ENCODE measurements around the gene AGBL1.

Gene AGBL1

DNA sequence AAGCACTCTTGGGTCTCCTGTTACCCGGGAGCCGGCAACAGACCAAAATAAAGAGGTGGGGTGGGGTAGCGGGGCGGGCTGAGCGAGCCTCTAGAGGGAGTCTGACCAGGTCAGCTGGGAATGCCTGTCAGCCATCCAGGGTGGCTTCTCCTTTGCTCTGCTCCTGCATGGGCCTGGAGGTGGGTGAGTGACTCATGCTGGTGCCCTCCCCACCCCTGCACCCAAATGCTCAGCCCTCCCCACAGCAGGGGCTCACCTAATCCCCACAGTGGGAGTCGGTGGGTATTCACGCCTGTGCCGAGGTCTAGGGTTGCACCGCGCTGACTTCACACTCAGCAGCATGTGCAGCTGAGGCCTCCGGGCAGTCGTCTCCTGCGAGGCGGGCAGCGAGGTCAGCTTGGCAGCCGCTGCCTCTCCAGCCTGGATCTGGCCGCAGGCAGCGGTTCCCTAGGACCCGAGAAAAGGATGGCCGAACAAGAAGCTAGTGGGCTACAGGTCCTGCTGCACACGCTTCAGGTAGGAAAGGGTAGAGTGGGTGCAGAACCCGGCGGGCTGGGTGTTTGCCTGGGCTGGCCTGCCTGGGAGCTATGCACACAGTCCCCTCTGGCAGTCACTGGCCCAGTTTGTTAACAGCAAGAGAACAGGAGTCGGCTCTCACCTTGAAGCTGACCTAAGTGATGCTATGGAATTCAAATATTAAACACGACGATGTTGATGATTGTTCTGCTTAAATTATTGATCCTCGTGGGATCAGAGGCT lies at the start of gene AGBL1:
Gene AGBL1 (plus strand): TSS at position 364 of the 759 bp plus-strand sequence.
- in situ Hi-C loops (cut with MboI; ENCODE audit: low sequenced_read_pairs): no loop called here
- Histone ChIP-seq H3K4me1 (peaks cover 2% of the 10 kb centered on the region; the same call in 1 of the 2 replicates), H3K4me3 (no peak within 1 kb of the TSS), H3K9me3 (no peaks in the 10 kb centered on the region), H3K36me3 (replicated peaks) (no peaks in the 10 kb centered on the region), H3K27me3 (ENCODE audit: low read depth) (peaks cover 39% of the 10 kb centered on the region)
- DNase-seq (ENCODE audit: low spot score in 2 of 2): no peak

DNA sequence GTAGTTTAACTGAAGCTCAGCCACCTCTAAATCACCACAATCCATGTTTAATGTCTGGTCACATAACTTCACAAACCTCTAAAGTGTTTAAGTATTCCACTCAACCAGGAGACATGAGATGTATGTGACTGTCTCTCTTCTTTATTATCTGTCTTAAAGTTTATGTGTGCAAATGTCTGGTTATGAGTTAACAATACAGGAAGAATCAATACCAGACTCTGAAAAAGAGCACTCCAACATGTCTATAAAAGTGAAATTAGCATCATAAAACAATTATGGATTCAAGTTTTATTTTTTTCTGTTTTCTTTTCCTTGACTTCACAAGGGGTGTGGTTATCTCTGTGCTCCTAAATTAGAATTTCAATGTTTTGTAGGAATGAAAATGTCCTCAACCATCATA lies 44.8 kb upstream of the AGBL1 start:
- no peaks in the 10 kb centered on the region; the same call in 1 of the 2 replicates for H3K4me1 ChIP-seq
- in situ Hi-C loops (cut with MboI; ENCODE audit: low sequenced_read_pairs): no loop called here
- no peaks in the 10 kb centered on the region for H3K36me3 ChIP-seq (replicated peaks)
- 0 out of 2 replicates have a peak, but pooled peaks cover 4% of the 10 kb centered on the region for H3K27me3 ChIP-seq (ENCODE audit: low read depth)
- no peak for DNase-seq (ENCODE audit: low spot score in 2 of 2)
- no peaks in the 10 kb centered on the region for H3K9me3 ChIP-seq
- H3K4me3 ChIP-seq: no peak overlapping the region

DNA sequence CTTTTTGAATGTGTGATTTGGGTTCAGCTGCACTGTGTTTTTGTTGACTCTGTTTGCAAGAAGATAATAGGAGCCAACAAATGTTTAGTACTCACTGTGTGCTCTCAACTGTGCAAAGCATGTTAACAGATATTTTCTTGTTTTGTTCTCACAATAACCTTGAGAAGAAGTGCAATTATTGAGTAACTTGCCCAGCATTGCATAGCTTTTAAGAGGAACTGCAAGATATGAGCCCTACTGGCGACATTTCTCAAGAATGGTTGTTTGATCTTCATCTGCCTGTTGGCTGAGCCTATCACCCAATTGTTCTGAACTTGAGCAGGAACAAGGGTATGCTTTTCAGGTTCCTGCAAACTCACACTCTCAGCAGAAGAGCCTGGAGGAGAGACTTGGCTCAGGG lies 43.4 kb upstream of the AGBL1 start:
- peaks cover 4% of the 10 kb centered on the region; the same call in 1 of the 2 replicates for H3K27me3 ChIP-seq (ENCODE audit: low read depth)
- in situ Hi-C loops (cut with MboI; ENCODE audit: low sequenced_read_pairs): no loop called here

DNA sequence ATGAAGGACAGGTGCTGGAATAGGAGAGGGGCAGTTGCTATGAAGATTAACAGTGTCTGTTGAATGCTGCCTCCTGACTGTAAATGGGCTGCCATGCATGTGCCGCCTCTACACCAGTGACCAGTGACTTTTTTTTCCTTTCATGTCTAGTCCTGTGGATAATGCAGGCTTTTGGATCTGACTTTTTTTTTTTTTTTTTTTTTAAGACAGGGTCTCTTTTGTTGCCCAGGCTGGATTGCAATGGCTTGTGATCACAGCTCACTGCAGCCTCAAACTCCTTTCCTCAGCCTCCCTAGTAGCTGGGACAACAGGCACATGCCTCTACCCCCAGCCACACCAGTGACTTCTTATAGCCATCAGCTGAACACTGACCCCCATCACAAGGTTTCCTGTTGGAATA lies 41.2 kb upstream of the AGBL1 start:
- DNase-seq (ENCODE audit: low spot score in 2 of 2): no peak
- in situ Hi-C loops (cut with MboI; ENCODE audit: low sequenced_read_pairs): no loop called here
- Histone ChIP-seq H3K27me3 (ENCODE audit: low read depth) (peaks cover 6% of the 10 kb centered on the region; the same call in 1 of the 2 replicates), H3K4me1 (no peaks in the 10 kb centered on the region; the same call in 1 of the 2 replicates), H3K4me3 (no peak overlapping the region), H3K9me3 (no peaks in the 10 kb centered on the region), H3K36me3 (replicated peaks) (no peaks in the 10 kb centered on the region)

More for the DNA sequence above, 43.4 kb upstream of the AGBL1 start:
- H3K36me3 ChIP-seq (replicated peaks): no peaks in the 10 kb centered on the region
- DNase-seq (ENCODE audit: low spot score in 2 of 2): no peak
- no peaks in the 10 kb centered on the region for H3K9me3 ChIP-seq
- no peaks in the 10 kb centered on the region; the same call in 1 of the 2 replicates for H3K4me1 ChIP-seq
- no peak overlapping the region for H3K4me3 ChIP-seq

DNA sequence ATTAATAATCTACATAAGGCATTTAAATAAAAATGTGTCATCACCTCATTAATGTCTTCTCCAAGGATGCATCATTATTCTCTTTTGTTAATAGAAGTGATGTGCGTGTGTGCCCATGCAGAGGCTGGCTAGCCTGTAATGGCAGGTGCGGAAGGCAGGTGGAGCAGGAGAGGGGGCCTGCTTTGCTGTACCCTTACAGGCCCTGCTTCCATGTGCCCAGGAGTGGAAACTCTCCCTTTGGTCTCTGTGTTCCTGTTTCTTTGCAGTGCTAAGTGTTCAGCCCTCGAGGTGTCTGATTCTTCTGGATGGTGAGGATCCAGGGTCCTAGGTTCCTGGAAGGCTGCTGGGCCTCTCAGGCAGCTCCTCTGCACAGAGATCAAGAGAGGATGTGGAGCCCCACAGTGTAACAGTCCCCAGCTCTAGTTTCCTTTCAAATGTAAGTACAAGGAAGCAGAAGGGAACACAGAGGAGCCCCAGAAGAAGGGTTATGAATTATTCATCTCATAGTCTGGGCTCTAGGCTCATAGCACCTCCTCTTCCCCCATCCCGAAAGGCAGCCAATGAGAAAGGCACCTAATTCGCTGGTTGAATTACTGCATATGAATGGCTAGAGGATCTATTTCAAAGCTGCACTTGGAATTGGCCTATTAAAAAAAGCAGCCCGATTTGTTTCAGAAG lies 39.2 kb upstream of the AGBL1 start:
- no peak overlapping the region for H3K4me3 ChIP-seq
- peaks cover 6% of the 10 kb centered on the region; the same call in 1 of the 2 replicates for H3K27me3 ChIP-seq (ENCODE audit: low read depth)
- H3K4me1 ChIP-seq: no peaks in the 10 kb centered on the region
- no peaks in the 10 kb centered on the region for H3K36me3 ChIP-seq (replicated peaks)
- no peaks in the 10 kb centered on the region for H3K9me3 ChIP-seq
- peak in 1 of 2 experiments; percentile 10 for DNase-seq (ENCODE audit: low spot score in 2 of 2)
- in situ Hi-C loops (cut with MboI; ENCODE audit: low sequenced_read_pairs): no loop called here

DNA sequence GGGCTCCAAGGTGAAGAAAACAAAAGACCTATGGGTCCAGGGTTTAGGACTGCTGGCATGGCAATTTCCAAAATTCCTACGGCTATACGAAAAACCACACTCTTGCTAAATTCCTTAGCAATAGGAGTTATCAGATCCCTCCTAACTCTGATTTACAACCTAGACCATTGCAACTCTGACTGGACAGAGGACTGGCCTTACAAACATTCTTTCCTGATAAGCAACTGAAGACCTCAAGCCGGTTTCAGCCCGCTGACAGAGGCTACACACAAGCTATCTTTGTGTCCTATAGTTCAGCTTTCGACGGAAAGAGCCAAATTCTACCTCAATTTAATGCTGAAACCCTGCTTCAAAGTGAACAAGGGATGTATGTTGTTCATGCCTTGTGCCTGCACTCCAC lies 38.3 kb upstream of the AGBL1 start:
- Histone ChIP-seq H3K9me3 (no peaks in the 10 kb centered on the region), H3K27me3 (ENCODE audit: low read depth) (peaks cover 6% of the 10 kb centered on the region; the same call in 1 of the 2 replicates)

DNA sequence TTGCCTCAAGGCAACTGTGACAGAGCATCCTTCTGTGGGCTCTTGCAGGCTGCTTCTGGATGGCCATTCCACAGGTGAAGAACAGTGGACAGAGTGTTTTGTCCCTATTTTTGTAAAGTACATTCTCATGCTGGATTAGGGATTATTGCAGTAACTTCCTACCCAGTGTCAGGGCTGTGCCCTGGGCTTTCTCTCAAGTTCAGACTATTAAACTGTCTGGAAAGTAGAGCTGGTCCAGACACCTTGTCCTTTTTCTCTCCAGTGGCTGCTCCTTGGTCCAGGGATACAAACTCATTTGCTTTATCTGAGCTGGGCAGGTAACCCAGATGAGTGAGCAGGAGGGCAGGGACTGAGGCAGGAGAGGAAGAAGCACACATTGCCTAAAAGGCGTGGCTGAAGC lies 37.4 kb upstream of the AGBL1 start:
- no peaks in the 10 kb centered on the region for H3K4me1 ChIP-seq
- no peak for DNase-seq (ENCODE audit: low spot score in 2 of 2)
- peaks cover 2% of the 10 kb centered on the region; the same call in 1 of the 2 replicates for H3K27me3 ChIP-seq (ENCODE audit: low read depth)
- no peaks in the 10 kb centered on the region for H3K9me3 ChIP-seq
- H3K36me3 ChIP-seq (replicated peaks): no peaks in the 10 kb centered on the region
- no peak overlapping the region for H3K4me3 ChIP-seq
- in situ Hi-C loops (cut with MboI; ENCODE audit: low sequenced_read_pairs): no loop called here

More for the DNA sequence above, 38.3 kb upstream of the AGBL1 start:
- Histone ChIP-seq H3K4me3 (no peak overlapping the region), H3K36me3 (replicated peaks) (no peaks in the 10 kb centered on the region), H3K4me1 (no peaks in the 10 kb centered on the region)
- no peak for DNase-seq (ENCODE audit: low spot score in 2 of 2)
- in situ Hi-C loops (cut with MboI; ENCODE audit: low sequenced_read_pairs): no loop called here

DNA sequence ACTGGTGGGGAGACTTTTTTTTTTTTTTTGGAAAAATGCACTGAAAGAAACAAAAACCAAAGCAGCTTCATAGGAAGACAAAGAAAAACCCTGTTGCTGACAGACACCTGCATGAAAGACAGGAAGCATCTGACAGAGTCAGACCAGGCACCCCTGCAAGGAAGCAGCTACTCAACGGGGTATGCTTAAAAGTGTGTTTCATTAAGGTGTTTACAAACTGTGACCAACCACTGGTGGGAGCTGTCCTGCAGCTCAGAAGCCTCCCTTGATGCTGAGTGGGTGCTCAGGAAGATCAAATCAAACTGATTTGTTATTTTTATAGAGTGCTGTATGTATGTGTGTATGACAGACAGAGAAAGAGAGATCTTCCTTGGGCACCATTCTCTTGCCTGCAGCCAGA lies 34.7 kb upstream of the AGBL1 start:
- H3K4me1 ChIP-seq: no peaks in the 10 kb centered on the region
- in situ Hi-C loops (cut with MboI; ENCODE audit: low sequenced_read_pairs): no loop called here
- no peak overlapping the region for H3K4me3 ChIP-seq
- DNase-seq (ENCODE audit: low spot score in 2 of 2): no peak
- peaks cover 2% of the 10 kb centered on the region; the same call in 1 of the 2 replicates for H3K27me3 ChIP-seq (ENCODE audit: low read depth)
- H3K36me3 ChIP-seq (replicated peaks): no peaks in the 10 kb centered on the region
- no peaks in the 10 kb centered on the region for H3K9me3 ChIP-seq

DNA sequence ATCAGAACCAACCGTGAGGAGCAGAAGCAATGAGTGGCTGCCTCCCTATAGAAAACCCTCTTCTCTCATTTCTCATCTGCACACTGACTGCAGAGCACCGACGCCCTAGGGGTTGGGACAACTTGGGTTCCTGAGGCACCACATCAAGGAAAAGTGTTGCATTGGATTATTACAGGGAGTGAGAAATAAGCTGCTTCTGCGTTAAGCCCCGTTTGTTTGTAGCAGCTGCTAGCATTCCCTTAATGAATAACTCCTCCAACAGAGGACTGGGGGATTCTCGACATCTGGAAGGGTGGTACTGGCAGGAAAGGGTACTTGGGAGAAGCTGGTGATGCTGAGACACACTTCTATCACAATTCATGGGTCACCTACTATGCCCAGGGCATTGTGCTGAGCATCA lies 25.3 kb upstream of the AGBL1 start:
- H3K4me3 ChIP-seq: no peak overlapping the region
- no peaks in the 10 kb centered on the region for H3K9me3 ChIP-seq
- H3K36me3 ChIP-seq (replicated peaks): no peaks in the 10 kb centered on the region
- in situ Hi-C loops (cut with MboI; ENCODE audit: low sequenced_read_pairs): no loop called here
- H3K27me3 ChIP-seq (ENCODE audit: low read depth): peaks cover 2% of the 10 kb centered on the region; the same call in 1 of the 2 replicates
- DNase-seq (ENCODE audit: low spot score in 2 of 2): no peak
- no peaks in the 10 kb centered on the region for H3K4me1 ChIP-seq

DNA sequence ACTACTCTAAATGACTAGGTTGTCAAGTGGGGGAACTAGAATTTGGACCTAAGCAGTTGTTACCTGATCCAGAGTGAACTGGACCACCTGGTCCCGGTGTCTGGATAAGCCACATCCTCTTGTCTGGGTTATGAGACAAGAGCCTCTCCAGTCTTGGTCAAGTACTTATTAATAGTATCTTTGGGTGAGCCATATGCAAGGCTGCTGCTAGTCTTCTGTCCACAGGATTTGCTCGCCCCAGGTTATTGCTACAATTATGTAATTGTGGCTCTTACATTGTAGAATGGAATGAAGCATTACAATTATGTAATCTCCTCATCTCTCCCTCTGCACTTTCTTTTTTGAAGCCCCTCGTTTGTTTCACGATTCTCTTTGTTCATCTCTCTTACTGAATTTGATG lies 24.0 kb upstream of the AGBL1 start:
- Histone ChIP-seq H3K4me1 (no peaks in the 10 kb centered on the region), H3K36me3 (replicated peaks) (no peaks in the 10 kb centered on the region), H3K27me3 (ENCODE audit: low read depth) (peaks cover 2% of the 10 kb centered on the region; the same call in 1 of the 2 replicates), H3K4me3 (no peak overlapping the region), H3K9me3 (no peaks in the 10 kb centered on the region)
- in situ Hi-C loops (cut with MboI; ENCODE audit: low sequenced_read_pairs): no loop called here
- no peak for DNase-seq (ENCODE audit: low spot score in 2 of 2)

DNA sequence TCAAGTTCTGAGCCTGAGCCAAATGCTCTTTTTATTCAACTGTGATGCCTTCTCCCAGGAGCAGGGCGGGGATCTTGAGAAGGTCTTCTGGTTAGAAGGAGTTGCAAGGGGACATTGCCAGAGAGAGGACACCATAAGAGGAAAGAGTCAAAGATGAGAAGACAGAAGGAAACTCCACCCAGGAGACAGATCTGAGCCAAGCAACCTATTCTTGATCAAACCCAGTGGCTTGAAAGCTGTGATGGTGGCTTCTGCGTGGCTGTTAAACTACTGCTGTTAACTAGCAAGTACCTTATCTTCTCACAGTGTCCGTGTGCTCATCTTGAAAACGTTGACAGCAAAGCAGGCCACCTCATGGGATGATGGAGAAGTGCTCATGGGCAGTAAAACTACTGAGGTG lies 19.8 kb upstream of the AGBL1 start:
- H3K4me3 ChIP-seq: no peak overlapping the region
- DNase-seq (ENCODE audit: low spot score in 2 of 2): no peak
- no peaks in the 10 kb centered on the region for H3K4me1 ChIP-seq
- H3K36me3 ChIP-seq (replicated peaks): no peaks in the 10 kb centered on the region
- H3K9me3 ChIP-seq: no peaks in the 10 kb centered on the region
- in situ Hi-C loops (cut with MboI; ENCODE audit: low sequenced_read_pairs): no loop called here
- H3K27me3 ChIP-seq (ENCODE audit: low read depth): peaks cover 25% of the 10 kb centered on the region

DNA sequence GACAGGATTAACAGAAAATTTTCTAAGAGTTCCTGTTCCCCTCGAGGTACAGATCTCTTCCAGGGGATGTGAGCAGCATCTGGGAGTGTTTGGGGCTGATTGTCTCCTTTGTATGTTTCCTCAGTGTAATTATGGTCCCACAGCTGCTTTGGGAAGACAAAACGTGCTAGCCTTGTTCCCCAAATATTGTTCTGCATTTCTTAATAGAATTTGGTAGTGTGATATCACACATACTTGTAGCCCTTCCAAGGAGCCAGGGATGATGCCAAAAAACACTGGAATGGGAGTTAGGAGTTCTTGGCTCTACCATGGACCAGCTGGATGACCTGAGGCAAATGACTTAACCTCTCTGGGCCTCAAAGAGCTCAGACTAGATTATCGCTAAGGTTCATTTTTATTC lies 19.0 kb upstream of the AGBL1 start:
- no peaks in the 10 kb centered on the region for H3K36me3 ChIP-seq (replicated peaks)
- H3K9me3 ChIP-seq: no peaks in the 10 kb centered on the region
- no peak overlapping the region for H3K4me3 ChIP-seq
- in situ Hi-C loops (cut with MboI; ENCODE audit: low sequenced_read_pairs): no loop called here
- peaks cover 27% of the 10 kb centered on the region for H3K27me3 ChIP-seq (ENCODE audit: low read depth)
- no peaks in the 10 kb centered on the region for H3K4me1 ChIP-seq
- DNase-seq (ENCODE audit: low spot score in 2 of 2): no peak

DNA sequence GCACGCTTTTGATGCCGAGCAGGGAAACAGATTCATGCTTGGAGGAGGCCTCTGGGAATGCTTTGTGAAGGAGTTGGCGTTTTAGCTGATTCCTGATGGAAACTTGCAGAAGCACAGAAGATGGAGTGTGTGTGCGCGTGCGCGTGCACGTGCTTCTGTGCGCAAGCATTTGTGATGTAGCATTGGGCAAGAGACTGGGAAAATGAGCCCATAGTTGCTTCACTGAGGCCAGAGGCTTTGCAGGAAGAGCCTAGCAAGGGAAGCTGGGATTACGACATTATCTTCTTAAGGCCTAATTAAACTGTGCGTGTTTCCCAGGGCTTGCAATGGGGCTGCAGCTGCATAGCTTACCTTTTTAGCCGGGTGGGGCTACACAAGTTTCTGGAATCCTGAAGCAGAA lies 18.1 kb upstream of the AGBL1 start:
- in situ Hi-C loops (cut with MboI; ENCODE audit: low sequenced_read_pairs): no loop called here
- DNase-seq (ENCODE audit: low spot score in 2 of 2): no peak
- peaks cover 29% of the 10 kb centered on the region for H3K27me3 ChIP-seq (ENCODE audit: low read depth)
- H3K36me3 ChIP-seq (replicated peaks): no peaks in the 10 kb centered on the region
- H3K4me3 ChIP-seq: no peak overlapping the region
- no peaks in the 10 kb centered on the region for H3K4me1 ChIP-seq
- H3K9me3 ChIP-seq: no peaks in the 10 kb centered on the region

DNA sequence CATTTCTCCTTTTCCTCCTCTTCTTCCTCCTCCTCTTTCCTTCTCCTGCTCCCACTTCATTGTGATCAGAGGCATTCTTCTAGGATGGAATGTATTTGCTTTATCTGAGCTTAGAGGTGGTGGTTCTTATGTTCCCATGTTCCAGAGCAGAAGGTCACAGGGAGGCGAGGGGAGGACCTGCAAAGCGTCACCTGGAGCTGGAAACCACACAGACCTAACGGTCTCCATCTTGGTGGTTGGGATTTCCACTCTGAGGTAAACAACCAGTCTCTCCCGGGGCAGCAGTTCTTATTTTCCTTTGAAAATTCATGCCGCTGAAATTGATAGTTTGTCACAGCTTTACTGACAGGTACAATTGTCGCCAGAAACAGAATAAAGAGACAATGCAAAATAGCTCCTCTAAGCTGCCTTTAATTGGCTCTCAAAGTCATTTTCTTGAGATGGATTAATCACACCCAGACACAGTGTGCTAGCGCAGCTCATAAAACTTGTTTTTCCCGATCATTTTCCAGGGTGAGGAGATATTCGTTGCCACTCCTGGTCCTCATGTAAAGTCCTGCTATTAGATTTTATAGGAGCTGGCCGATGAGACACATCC lies 16.9 kb upstream of the AGBL1 start:
- Histone ChIP-seq H3K4me3 (no peak overlapping the region), H3K36me3 (replicated peaks) (no peaks in the 10 kb centered on the region), H3K9me3 (no peaks in the 10 kb centered on the region), H3K4me1 (no peaks in the 10 kb centered on the region), H3K27me3 (ENCODE audit: low read depth) (peaks cover 29% of the 10 kb centered on the region)
- in situ Hi-C loops (cut with MboI; ENCODE audit: low sequenced_read_pairs): no loop called here
- DNase-seq (ENCODE audit: low spot score in 2 of 2): no peak
